Measurements from ENCODE around the gene TEKT1. TPM values are rescaled to one million over a fixed set of nuclear protein-coding genes. Genes with fewer than 3 reads are reported as not detected.

TEKT1 gene
- total RNA-seq, 1 experiment from 2014 or later, result not detected

DNA sequence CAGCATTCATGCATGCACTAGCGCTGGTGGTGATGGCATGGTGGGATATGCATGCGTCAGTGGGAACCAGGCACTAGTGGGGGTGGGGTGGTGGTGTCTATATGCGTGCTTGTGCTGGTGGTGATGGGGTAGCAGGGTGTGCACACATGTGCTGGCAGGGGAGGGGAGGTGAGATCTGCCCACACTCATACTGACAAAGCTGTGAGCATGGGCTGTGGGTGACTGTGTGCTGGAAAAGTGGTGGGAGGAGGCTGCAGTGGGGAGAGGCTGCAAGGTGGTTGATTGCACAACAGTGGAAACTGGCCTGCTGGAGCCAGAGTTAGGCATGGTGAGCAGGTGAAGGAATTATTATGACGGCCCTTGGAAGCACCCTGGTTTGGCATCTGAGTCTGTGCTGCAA, 31.3 kb upstream of the TEKT1 start:
- Histone ChIP-seq H3K9ac (ENCODE audit: low read length) (no peak overlapping the region), H3K4me3 (replicated peaks in 1 of 2; ENCODE audit: low read depth in 1 of 2, low read length in 2 of 2) (no peak overlapping the region), H3K27ac (ENCODE audit: low read depth, low read length) (no peak overlapping the region), H3K79me2 (ENCODE audit: insufficient read depth, low read length) (peaks cover 86% of the 10 kb centered on the region), H3K36me3 (ENCODE audit: control insufficient read depth in 1 of 2, insufficient read depth in 2 of 2, low read length in 2 of 2) (peaks cover 4 to 5% of the 10 kb centered on the region in 2 experiments; a peak in 2 of 4 replicates), H4K20me1 (ENCODE audit: insufficient read depth) (no peaks in the 10 kb centered on the region), H3K27me3 (ENCODE audit: insufficient read depth, low read length) (no peaks in the 10 kb centered on the region), H3K9me3 (ENCODE audit: control insufficient read depth in 1 of 2, insufficient read depth in 1 of 2, low read depth in 1 of 2, low read length in 2 of 2) (no peaks in the 10 kb centered on the region), H3K4me1 (ENCODE audit: control insufficient read depth in 1 of 2, insufficient read depth in 2 of 2, low read length in 2 of 2) (peaks cover 5 to 6% of the 10 kb centered on the region in 2 experiments), H3K9me2 (ENCODE audit: insufficient read depth) (no peaks in the 10 kb centered on the region), H2AFZ (ENCODE audit: low read depth, low read length, poor library complexity, severe bottlenecking) (no peak overlapping the region), H3K4me2 (ENCODE audit: low read length) (no peak overlapping the region)
- ATAC-seq (no peak), DNase-seq (ENCODE audit: low read depth, low spot score) (no peak)
- no TSS peak for BruUV-seq (replicated peaks)
- intact Hi-C loops (cut with micrococcal nuclease), result no loop called here
- ChIA-PET RAD21 (ENCODE audit: low non-redundant PET in 1 of 2, low total read pairs in 2 of 2, uncharacterized antibody in 2 of 2, unreplicated experiment in 2 of 2) (no interaction called here), CTCF (interaction anchor here (1.0 kb wide), 1 partner anchor 9 kb away, joined by 3 read pairs; no protein-coding TSS in a partner anchor), POLR2A (interaction anchor here (1.1 kb wide), 1 partner anchor 9 kb away, joined by 4 read pairs; no protein-coding TSS in a partner anchor)
- no peak for TF ChIP-seq TCF7L2 (IDR thresholded peaks at IDR 0.05; ENCODE audit: borderline replicate concordance, extremely low read depth, insufficient read depth, insufficient read length)

DNA sequence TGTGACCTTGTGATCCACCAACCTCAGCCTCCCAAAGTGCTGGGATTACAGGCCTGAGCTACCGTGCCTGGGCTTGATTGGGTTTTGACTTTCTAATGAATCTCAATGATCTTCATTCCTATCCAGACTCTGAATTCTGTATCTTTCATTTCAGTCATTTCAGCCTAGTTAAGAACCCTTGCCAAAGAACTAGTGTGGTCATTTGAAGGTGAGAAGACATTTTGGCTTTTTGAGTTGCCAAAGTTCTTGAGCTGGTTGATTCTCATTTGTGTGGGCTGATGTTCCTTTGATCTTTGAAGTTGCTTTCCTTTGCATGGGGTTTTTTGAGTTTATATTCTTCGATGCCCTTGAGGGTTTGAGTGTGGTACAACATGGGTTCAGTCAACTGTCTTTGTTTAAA, 30.6 kb upstream of the TEKT1 start:
- ATAC-seq, result no peak
- ChIA-PET RAD21 (ENCODE audit: low non-redundant PET in 1 of 2, low total read pairs in 2 of 2, uncharacterized antibody in 2 of 2, unreplicated experiment in 2 of 2) (no interaction called here), CTCF (interaction anchor here (1.0 to 1.7 kb wide), 2 partner anchors 8 to 19 kb away, joined by 3 read pairs; no protein-coding TSS in a partner anchor), POLR2A (no interaction called here)
- no peak overlapping the region for H3K27ac ChIP-seq (ENCODE audit: low read depth, low read length)
- no TSS peak for BruUV-seq (replicated peaks)
- H3K79me2 ChIP-seq (ENCODE audit: insufficient read depth, low read length), result peaks cover 88% of the 10 kb centered on the region
- no peaks in the 10 kb centered on the region for H3K4me1 ChIP-seq (ENCODE audit: control insufficient read depth in 1 of 2, insufficient read depth in 2 of 2, low read length in 2 of 2)
- H3K4me3 ChIP-seq (replicated peaks in 1 of 2; ENCODE audit: low read depth in 1 of 2, low read length in 2 of 2), result no peak overlapping the region
- H3K9me2 ChIP-seq (ENCODE audit: insufficient read depth), result no peaks in the 10 kb centered on the region
- TF ChIP-seq SIN3A (IDR thresholded peaks at IDR 0.05; ENCODE audit: low read depth) (no peak), ATF3 (IDR thresholded peaks at IDR 0.05) (no peak), YY1 (IDR thresholded peaks at IDR 0.05; ENCODE audit: extremely low read depth, insufficient replicate concordance, low read depth, low read length) (no peak)
- TF ChIP-seq, protein P1, sequence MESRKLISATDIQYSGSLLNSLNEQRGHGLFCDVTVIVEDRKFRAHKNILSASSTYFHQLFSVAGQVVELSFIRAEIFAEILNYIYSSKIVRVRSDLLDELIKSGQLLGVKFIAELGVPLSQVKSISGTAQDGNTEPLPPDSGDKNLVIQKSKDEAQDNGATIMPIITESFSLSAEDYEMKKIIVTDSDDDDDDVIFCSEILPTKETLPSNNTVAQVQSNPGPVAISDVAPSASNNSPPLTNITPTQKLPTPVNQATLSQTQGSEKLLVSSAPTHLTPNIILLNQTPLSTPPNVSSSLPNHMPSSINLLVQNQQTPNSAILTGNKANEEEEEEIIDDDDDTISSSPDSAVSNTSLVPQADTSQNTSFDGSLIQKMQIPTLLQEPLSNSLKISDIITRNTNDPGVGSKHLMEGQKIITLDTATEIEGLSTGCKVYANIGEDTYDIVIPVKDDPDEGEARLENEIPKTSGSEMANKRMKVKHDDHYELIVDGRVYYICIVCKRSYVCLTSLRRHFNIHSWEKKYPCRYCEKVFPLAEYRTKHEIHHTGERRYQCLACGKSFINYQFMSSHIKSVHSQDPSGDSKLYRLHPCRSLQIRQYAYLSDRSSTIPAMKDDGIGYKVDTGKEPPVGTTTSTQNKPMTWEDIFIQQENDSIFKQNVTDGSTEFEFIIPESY (IDR thresholded peaks at IDR 0.05; ENCODE audit: extremely low read depth, insufficient replicate concordance, low read length), result no peak
- TF ChIP-seq, protein P2, sequence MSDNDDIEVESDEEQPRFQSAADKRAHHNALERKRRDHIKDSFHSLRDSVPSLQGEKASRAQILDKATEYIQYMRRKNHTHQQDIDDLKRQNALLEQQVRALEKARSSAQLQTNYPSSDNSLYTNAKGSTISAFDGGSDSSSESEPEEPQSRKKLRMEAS (IDR thresholded peaks at IDR 0.05), result no peak
- H3K36me3 ChIP-seq (ENCODE audit: control insufficient read depth in 1 of 2, insufficient read depth in 2 of 2, low read length in 2 of 2), result peaks cover 4 to 9% of the 10 kb centered on the region in 2 experiments; a peak in 2 of 4 replicates
- intact Hi-C loops (cut with micrococcal nuclease), result no loop called here
- H2AFZ ChIP-seq (ENCODE audit: low read depth, low read length, poor library complexity, severe bottlenecking), result no peak overlapping the region
- no peak overlapping the region for H3K4me2 ChIP-seq (ENCODE audit: low read length)
- no peaks in the 10 kb centered on the region for H3K27me3 ChIP-seq (ENCODE audit: insufficient read depth, low read length)
- H3K9me3 ChIP-seq (ENCODE audit: control insufficient read depth in 1 of 2, insufficient read depth in 1 of 2, low read depth in 1 of 2, low read length in 2 of 2), result no peaks in the 10 kb centered on the region
- H3K9ac ChIP-seq (ENCODE audit: low read length), result no peak overlapping the region
- H4K20me1 ChIP-seq (ENCODE audit: insufficient read depth), result no peaks in the 10 kb centered on the region
- no peak for DNase-seq (ENCODE audit: low read depth, low spot score)
